Gastrocnemius medialis (tissue), 4 donors: ENCODE results near the gene RETREG1.

Source experiments
- CTCF ChIP-seq, 5 experiments: fragments of 450-650 bp in 3 of 5; fragments of 200-600 bp in 2 of 5; sonication (generic) in 2 of 5; IDR thresholded peaks in 4 of 5; conservative IDR thresholded peaks in 1 of 5; 1 replicate in 4 of 5; 2 replicates in 1 of 5; pipeline ENCODE4 v1.5.1; 2016 to 2019; ENCODE audit warnings: antibody characterized with exemption in 5 of 5, mild to moderate bottlenecking in 3 of 5, moderate library complexity in 3 of 5
- POLR2A ChIP-seq, 2 donors: fragments of 450-650 bp; IDR thresholded peaks; one replicate each; pipeline ENCODE4 v1.6.1; 2017; ENCODE audit warnings: antibody characterized with exemption in 2 of 2, mild to moderate bottlenecking in 2 of 2, moderate library complexity in 2 of 2

GRCh38 chr5:16558984-16559629 lies 57.7 kb downstream of the RETREG1 start:
- TF ChIP-seq CTCF (IDR thresholded peaks at IDR 0.05 in 4 of 5, conservative IDR thresholded peaks at IDR 0.05 in 1 of 5) (no peak), POLR2A (IDR thresholded peaks at IDR 0.05) (no peak)
